PC-9 (cell line): Measurements from ENCODE around the gene RNF223. TPM values are rescaled to one million over a fixed set of nuclear protein-coding genes. Genes with fewer than 3 reads are reported as not detected.

Source experiments
- BruUV-seq: library from RNA; stranded (reverse); fragments of 400-500 nt; replicated peaks from 2 replicates; lab custom pipeline; 2021; lab: Mats Ljungman, UMichigan
- CTCF ChIA-PET: fragments of 300-600 bp; sonication (Branson Sonifier 250); formaldehyde crosslinking; loops from one replicate; lab custom pipeline; 2022; ENCODE audit warnings: antibody characterized with exemption; lab: Charles Lee
- POLR2A ChIA-PET: fragments of 300-600 bp; sonication (Branson Sonifier 250); formaldehyde crosslinking; loops from one replicate; lab custom pipeline; 2022; ENCODE audit warnings: antibody characterized with exemption; ENCODE audit not compliant: unreplicated experiment; lab: Charles Lee
- DNase-seq, 2 experiments: peaks; one replicate each; pipeline versions ENCODE4 v3.0.0 to v3.0.0-alpha.2; 2015 to 2022; ENCODE audit warnings: mixed read lengths in 1 of 2
- H2AFZ ChIP-seq: fragments of 200-600 bp; sonication (generic); 2 replicates; pipeline ENCODE4 v1.8.1; 2017; ENCODE audit warnings: antibody characterized with exemption
- H3F3A ChIP-seq: fragments of 200-600 bp; sonication (generic); 2 replicates; pipeline ENCODE4 v1.8.1; 2017; ENCODE audit warnings: antibody characterized with exemption, mild to moderate bottlenecking, low read depth; ENCODE audit not compliant: insufficient read depth
- H3K27ac ChIP-seq: fragments of 200-600 bp; sonication (generic); 2 replicates; pipeline ENCODE4 v1.6.1; 2016; ENCODE audit warnings: mixed run types
- H3K27me3 ChIP-seq: fragments of 200-600 bp; sonication (generic); 2 replicates; pipeline ENCODE4 v1.6.1; 2016; ENCODE audit warnings: low read depth, mixed run types; ENCODE audit not compliant: insufficient read depth
- H3K36me3 ChIP-seq: fragments of 200-600 bp; sonication (generic); 2 replicates; pipeline ENCODE4 v1.6.1; 2016; ENCODE audit warnings: low read depth, mixed run types
- H3K4me1 ChIP-seq: fragments of 200-600 bp; sonication (generic); replicated peaks from 2 replicates; pipeline ENCODE4 v1.6.1; 2016; ENCODE audit warnings: mixed run types; ENCODE audit not compliant: insufficient read depth
- H3K4me2 ChIP-seq: fragments of 200-600 bp; sonication (generic); 2 replicates; pipeline ENCODE4 v1.6.1; 2017; ENCODE audit warnings: mixed run types
- H3K4me3 ChIP-seq: fragments of 200-600 bp; sonication (generic); 2 replicates; pipeline ENCODE4 v1.6.1; 2016; ENCODE audit warnings: mixed run types
- H3K79me2 ChIP-seq: fragments of 200-600 bp; sonication (generic); 2 replicates; pipeline ENCODE4 v1.6.1; 2017; ENCODE audit warnings: low read depth, mixed run types
- H3K9me2 ChIP-seq: fragments of 200-600 bp; sonication (generic); 2 replicates; pipeline ENCODE4 v1.8.1; 2017; ENCODE audit warnings: mild to moderate bottlenecking; ENCODE audit not compliant: insufficient read depth
- H3K9me3 ChIP-seq: fragments of 200-600 bp; sonication (generic); 2 replicates; pipeline ENCODE4 v1.8.1; 2016; ENCODE audit warnings: low read depth; ENCODE audit not compliant: insufficient read depth
- H4K20me1 ChIP-seq: fragments of 200-600 bp; sonication (generic); 2 replicates; pipeline ENCODE4 v1.8.1; 2017; ENCODE audit not compliant: insufficient read depth
- EZH2 ChIP-seq: fragments of 200-600 bp; sonication (generic); IDR thresholded peaks from 2 replicates; pipeline ENCODE4 v1.8.0; 2017; ENCODE audit warnings: antibody characterized with exemption, low read depth
- intact Hi-C: fragments of 100-400 bp; cut with micrococcal nuclease; formaldehyde crosslinking; loops from one replicate; pipeline ENCODE4 v1.10.0; 2022; ENCODE audit not compliant: unreplicated experiment
- total RNA-seq: library from RNA; stranded (reverse); gene quantifications from 2 replicates; pipeline ENCODE4 v1.2.3, GENCODE V29; 2021
- TF ChIP-seq, protein P1 (sequence below): fragments of 200-600 bp; sonication (generic); conservative IDR thresholded peaks from 2 replicates; pipeline ENCODE4 v1.6.1; 2017; ENCODE audit warnings: mixed run types, antibody characterized with exemption, mild to moderate bottlenecking, moderate library complexity

The RNF223 gene
- total RNA-seq, 1 experiment from 2014 or later, result 3.6 TPM

DNA sequence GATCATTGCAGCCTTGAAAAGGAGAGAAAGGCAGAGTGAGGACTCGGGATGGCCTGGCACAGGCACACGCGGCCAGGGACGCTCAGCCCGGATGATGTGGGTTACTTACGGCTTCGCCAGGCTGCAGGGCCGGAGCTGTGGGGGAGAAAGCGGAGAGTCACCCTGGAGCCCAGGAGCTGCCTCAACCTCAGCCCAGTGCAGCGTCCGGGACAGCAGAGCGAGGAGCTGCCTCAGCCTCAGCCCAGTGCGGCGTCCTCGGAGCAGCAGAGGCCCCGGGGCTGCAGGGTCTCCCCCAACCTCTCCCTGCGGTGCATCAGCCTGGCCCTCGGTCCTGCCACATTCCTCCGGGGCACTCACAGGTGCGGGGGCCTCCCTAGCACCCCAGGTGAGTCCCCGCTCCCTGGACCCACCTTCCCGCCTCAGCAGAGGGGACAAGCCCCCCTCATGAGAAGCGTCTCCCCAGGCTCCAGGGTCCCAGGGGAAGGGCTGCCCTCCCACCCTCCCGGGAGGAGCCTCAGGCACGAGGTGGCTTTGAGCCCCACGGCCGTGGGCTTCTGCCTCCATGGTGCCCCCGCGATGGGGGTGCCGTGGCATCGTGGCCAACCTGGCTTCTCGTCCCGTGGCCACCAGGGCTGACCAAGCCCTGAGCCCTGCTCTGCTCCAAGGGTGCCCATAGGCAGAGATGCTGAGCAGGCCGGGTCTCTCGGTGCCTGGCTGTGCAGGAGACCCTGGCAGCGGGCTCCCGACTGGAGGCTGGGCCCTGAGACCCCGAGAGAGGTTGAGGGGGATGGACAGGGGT, 10.5 kb upstream of the RNF223 start:
- Histone ChIP-seq H2AFZ (no peak overlapping the region), H3F3A (peaks cover 13% of the 10 kb centered on the region; the same call in 1 of the 2 replicates), H3K27me3 (no peaks in the 10 kb centered on the region), H3K36me3 (no peaks in the 10 kb centered on the region), H3K4me3 (no peak overlapping the region), H3K27ac (no peak overlapping the region), H3K79me2 (no peaks in the 10 kb centered on the region), H3K9me2 (no peaks in the 10 kb centered on the region), H3K4me1 (0 out of 2 replicates have a peak, but pooled peaks cover 8% of the 10 kb centered on the region), H4K20me1 (no peaks in the 10 kb centered on the region), H3K9me3 (no peaks in the 10 kb centered on the region), H3K4me2 (no peak overlapping the region)
- DNase-seq, result no peak
- TF ChIP-seq, protein P1, sequence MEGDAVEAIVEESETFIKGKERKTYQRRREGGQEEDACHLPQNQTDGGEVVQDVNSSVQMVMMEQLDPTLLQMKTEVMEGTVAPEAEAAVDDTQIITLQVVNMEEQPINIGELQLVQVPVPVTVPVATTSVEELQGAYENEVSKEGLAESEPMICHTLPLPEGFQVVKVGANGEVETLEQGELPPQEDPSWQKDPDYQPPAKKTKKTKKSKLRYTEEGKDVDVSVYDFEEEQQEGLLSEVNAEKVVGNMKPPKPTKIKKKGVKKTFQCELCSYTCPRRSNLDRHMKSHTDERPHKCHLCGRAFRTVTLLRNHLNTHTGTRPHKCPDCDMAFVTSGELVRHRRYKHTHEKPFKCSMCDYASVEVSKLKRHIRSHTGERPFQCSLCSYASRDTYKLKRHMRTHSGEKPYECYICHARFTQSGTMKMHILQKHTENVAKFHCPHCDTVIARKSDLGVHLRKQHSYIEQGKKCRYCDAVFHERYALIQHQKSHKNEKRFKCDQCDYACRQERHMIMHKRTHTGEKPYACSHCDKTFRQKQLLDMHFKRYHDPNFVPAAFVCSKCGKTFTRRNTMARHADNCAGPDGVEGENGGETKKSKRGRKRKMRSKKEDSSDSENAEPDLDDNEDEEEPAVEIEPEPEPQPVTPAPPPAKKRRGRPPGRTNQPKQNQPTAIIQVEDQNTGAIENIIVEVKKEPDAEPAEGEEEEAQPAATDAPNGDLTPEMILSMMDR, result no peak
- TF ChIP-seq EZH2, result no peak
- intact Hi-C loops, result no loop called here
- no TSS peak for BruUV-seq
- ChIA-PET POLR2A (no interaction called here), CTCF (no interaction called here)

DNA sequence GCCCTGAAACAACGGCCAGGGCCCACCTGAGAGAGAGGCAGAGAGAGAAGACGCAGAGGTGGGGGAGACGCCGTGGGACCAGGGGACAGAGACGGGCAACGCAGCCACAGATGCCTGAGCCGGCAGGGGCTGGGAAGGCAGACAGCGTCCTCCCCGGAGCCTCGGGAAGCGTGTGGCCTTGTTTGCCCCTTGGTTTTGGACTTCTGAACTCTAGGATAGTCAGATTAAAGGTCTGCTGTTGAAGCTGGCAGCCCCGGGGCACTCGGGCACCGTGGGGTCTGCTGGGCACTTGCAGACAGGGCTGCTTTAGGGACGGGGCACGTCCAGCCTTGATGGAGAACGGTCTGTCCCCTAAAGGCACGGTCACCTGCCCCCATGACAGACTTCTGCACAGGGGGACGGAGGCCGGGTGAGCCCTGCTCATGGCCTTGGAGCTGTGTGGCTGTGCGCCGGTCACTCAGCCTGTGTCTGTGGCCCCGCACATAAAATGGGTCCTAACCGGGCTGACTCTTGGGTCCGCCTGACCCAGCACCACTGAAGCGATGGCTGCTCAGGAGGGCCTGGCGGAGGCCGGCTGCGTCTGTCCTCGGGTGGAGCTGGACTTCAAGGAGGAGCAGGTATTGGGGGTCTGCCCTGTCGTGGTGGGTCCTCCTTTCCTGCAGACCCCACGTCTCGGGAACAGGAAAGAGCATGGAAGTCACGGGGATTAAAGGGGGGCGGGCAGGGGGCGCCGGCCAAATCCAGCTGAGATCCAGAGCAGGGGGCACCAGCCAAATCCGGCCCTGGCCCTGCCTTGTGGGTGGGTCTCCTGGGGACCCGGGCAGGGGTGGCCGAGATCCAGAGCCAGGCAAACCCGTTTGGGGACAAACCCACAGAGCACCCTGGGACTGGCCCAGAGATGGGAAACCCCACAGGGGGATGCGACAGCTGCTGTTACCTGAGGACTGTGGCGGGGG, 9.6 kb upstream of the RNF223 start:
- Histone ChIP-seq H3K36me3 (no peaks in the 10 kb centered on the region), H2AFZ (no peak overlapping the region), H3F3A (peaks cover 14% of the 10 kb centered on the region; the same call in 1 of the 2 replicates), H3K9me3 (no peaks in the 10 kb centered on the region), H3K9me2 (no peaks in the 10 kb centered on the region), H3K27me3 (no peaks in the 10 kb centered on the region), H3K4me2 (no peak overlapping the region), H3K79me2 (no peaks in the 10 kb centered on the region), H3K4me1 (0 out of 2 replicates have a peak, but pooled peaks cover 8% of the 10 kb centered on the region), H3K4me3 (no peak overlapping the region), H4K20me1 (no peaks in the 10 kb centered on the region), H3K27ac (no peak overlapping the region)
- DNase-seq, result no peak
- TF ChIP-seq, protein P1, result no peak
- no peak for TF ChIP-seq EZH2
- intact Hi-C loops, result no loop called here
- no TSS peak for BruUV-seq
- CTCF ChIA-PET, result no interaction called here
- POLR2A ChIA-PET, result no interaction called here

DNA sequence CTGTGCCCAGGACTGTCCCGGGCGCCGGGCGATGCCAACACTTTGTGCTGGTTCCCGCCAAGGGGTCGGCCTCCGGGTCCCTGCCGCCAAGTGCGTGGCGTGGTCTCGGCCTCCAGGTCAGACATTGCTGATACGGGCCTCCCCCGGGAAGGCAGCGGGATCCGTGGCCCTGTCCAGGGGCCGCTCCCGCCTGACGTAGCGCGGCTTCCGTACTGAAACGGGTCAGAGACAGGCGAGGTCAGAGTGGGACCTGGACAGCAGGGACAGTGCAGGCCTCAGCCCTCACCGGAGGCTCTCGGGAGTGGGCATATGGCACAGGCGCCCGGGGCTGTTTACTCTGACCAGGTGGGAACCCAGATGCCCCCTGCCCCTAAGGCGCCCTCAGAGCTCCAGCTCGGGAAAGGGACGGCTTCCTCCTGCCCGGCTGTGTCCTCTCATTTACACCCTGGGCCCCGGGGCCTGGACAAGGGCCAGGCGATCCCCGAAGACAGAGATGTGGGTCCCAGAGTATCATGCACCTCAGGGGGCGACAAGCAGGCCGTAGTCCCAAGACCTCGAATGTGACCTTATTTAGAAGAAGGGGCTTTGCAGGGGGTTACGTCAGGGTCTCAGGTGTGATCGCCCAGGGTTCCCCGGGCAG, 8.8 kb upstream of the RNF223 start:
- Histone ChIP-seq H3K9me3 (no peaks in the 10 kb centered on the region), H3F3A (peaks cover 14% of the 10 kb centered on the region; the same call in 1 of the 2 replicates), H3K79me2 (no peaks in the 10 kb centered on the region), H3K36me3 (no peaks in the 10 kb centered on the region), H3K27me3 (no peaks in the 10 kb centered on the region), H3K4me3 (no peak overlapping the region), H3K4me2 (no peak overlapping the region), H3K4me1 (0 out of 2 replicates have a peak, but pooled peaks cover 8% of the 10 kb centered on the region), H2AFZ (no peak overlapping the region), H3K9me2 (no peaks in the 10 kb centered on the region), H4K20me1 (no peaks in the 10 kb centered on the region), H3K27ac (no peak overlapping the region)
- intact Hi-C loops, result no loop called here
- CTCF ChIA-PET, result no interaction called here
- no peak for TF ChIP-seq EZH2
- BruUV-seq, result no TSS peak
- POLR2A ChIA-PET, result no interaction called here
- no peak for DNase-seq
